GM03348 (cell line): Measurements from ENCODE around the gene MAP7.
"Not testable (repeated sequence)": the region's sequence is repeated elsewhere in the genome, so short reads cannot be mapped to it uniquely, and the experiment has no call there.

ENCODE experiments used
- DNase-seq: peaks from one replicate; pipeline ENCODE4 v3.0.0; 2012; ENCODE audit warnings: low spot score

Gene MAP7

DNA sequence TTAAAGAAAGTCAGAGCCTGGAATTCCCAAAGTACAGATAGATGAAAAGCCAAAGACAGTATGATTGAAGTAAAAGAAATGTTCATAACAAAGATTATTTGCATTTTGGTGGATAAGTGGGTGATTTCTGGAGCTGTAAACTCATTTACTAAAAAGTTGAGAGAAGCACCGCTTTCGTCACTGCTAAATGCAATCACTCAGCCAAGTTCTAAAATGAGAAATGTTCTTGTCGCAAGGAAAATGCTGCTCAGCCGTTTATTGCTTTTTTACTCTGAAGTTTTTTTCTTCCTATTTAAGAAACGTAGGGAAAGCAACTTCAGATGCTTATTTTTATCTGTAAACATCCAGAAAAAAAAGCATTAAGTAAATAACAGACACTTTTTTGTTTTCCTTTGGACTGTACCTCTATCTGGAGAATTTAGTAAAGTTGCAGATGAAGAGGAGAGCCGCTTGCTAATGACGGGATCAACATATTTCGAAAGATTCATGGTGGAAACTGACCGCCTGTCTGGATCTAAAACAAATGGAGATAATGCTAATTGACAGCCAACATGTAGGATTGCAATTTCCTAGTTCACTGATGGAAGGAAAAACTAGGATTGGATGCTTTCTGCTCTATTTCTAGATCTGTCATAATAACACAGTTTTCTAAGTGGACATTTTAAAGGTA, 166.8 kb downstream of the MAP7 start:
- DNase-seq = no peak

DNA sequence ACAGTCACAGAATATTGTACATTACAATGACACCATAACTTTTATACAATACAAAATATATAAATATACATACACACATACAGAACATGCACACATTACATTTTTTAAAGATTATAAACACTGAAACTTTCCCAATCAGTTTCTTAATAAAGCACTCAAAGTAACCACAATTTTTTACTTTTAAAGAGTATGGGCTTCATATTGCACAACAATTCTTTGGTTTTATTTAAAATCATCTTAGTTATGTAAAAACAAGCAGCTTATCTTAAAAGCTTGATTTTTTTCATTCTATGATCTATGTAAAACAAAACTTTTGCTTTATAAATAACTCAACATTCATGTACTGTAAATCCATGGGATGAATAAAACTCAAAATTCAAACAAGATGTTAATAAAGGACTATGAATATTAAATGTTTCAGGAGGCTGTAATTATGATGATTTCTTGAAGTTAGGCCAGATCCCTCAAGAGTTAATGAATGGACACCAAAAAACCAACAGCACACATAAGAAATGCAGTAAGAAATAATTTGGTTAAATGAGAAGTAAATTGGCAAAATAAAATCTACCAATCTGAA, 167.5 kb downstream of the MAP7 start:
- no peak for DNase-seq

GRCh38 chr6:136378888-136379287, 171.3 kb downstream of the MAP7 start:
- no peak for DNase-seq

DNA sequence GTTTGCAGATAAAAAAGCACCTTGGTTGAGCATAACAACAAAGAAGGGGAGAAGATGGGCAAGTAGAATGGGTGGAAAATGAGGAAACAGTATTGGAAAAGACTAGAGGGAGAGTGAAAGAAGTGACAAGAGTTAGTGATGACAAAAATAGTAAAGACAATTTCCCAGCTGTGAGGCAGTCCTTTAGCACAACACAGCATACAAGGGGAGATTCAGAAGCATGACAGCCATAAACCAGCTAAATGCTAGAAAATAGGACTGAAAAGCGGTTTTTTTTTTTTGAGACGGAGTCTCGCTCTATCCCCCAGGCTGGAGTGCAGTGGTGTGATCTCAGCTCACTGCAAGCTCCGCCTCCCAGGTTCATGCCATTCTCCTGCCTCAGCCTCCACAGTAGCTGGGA, 174.4 kb downstream of the MAP7 start:
- not testable (repeated sequence) for DNase-seq

- DNase-seq = no peak
Observed at GRCh38 chr6:136371959-136372358, 178.3 kb downstream of the MAP7 start.

DNA sequence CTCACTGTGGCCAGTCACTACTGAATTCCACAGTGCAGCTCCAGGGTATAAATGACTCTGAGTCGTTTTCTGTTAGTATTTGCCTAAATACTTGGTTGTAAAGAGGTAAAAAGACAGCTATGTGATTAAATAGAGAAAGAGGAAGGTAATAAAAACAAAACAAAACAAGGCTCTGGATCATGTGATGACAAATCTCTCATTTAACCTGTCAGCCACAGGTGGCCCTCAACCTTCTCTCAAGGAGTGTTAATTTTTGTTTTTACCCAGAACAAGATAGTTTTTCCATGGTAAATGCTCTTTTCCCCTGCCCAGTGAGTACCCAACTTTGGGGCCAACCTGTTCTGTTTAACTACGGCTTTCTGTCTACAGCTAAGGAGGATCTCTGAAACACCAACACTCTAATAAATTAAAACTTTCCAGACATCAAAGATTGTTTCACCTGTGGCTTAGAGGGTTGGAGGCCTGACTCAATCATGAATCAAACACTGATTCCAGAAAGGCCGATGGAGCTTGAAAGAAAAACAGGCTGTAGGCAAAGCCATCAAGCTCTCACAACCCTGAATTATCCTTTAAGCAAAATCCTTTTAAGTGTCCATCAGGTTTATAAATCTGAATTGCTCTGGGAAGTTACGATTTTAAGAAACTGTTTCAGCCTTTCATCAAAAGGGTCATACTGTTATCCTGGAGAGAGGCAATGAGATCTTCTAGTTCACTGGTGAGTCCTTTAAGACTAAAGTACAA, 179.1 kb downstream of the MAP7 start:
- DNase-seq = no peak

DNA sequence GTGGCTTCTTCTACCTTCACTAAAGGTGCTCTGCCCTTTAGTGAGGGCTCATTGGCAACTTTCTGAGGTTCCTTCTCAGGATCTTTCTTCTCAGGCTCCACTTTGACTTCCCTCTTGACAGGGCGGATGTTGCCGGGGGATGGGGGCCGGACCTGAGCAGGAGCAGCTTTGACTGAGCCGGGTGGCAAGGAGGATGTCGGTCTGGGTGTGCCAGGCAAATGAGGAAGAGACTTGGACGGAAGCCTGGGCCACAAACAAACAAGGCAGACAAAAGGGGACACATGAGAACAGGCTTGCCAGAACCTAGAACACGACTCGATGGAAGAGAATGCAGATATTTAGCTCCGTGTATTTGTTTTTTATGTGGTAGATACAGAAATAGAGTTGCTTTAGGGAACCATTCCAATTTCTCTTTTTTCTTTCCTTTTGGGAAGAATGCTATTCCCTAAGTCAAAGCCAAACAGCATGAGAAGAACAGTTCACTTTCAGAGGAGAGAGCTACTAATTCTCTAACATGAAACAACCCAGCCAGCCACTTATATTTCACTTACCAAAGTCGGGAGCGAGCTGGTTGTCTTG, 184.4 kb downstream of the MAP7 start:
- no peak for DNase-seq

GRCh38 chr6:136362421-136363356, 187.5 kb downstream of the MAP7 start:
- DNase-seq = no peak

GRCh38 chr6:136361787-136362186, 188.4 kb downstream of the MAP7 start:
- DNase-seq = no peak

DNA sequence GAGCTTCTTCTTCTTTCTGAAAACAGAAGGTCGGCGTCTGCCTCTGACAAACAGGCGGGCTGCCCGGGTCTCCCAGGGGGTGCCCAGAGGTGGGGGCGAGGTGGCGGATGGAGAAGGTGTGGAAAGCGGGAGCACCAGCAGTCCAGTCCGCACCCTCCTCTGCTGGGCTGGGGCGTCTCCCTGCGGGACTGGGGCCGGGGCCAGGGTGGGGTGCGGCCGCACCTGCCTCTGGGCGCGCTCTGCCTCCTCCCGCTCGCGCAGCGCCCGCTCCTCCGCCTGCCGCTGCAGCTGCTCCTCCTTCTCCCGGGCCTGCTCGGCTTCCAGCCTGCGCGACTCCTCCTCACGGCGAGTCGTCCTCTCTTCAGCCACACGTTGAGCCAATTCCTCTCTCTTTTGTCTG, 189.4 kb downstream of the MAP7 start:
- DNase-seq = no peak

GRCh38 chr6:136359851-136360250, 190.4 kb downstream of the MAP7 start:
- DNase-seq = no peak

- DNase-seq = no peak
Observed at GRCh38 chr6:136351518-136352110, 198.6 kb downstream of the MAP7 start.

DNA sequence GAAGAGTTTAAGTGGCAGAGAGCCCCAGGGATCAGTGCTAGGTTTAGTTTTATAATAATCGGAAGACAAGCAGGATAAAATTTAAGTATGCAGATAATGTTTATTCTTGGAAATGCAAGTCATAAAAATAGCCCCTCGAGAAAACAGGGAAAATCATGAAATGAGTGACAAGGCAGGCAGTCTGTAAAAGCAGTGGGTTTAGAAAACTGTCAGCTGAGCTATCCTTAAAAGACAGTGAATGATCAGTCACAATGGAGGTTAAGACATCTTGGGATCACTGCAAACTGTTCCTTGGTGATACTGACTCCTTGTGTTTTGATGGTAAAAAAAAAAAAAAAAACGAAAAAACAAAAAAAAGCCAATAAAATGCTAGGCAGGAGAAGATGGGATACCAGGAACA, 199.3 kb downstream of the MAP7 start:
- DNase-seq = no peak

GRCh38 chr6:136347847-136348246, 202.4 kb downstream of the MAP7 start:
- DNase-seq = no peak

DNA sequence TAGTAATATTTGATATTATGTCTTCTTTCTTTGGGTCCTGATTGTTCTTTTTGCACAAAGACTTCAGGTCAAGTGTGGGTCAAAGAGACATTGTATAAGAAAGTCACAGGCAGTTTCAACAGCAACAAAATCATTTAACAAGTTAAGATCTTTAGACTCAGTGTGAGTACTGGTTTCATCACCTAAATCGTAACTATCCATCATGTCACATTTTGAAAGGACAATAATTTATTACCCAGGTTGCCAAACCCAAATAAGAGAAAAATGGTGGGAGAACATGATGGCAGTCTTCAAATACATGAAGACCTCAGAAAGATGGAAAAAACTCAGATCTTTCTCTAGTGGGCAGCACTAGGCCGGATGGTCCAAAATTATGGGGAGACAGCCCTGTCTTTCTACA, 205.1 kb downstream of the MAP7 start:
- DNase-seq = no peak

GRCh38 chr6:136344420-136344819, 205.8 kb downstream of the MAP7 start:
- DNase-seq = no peak

DNA sequence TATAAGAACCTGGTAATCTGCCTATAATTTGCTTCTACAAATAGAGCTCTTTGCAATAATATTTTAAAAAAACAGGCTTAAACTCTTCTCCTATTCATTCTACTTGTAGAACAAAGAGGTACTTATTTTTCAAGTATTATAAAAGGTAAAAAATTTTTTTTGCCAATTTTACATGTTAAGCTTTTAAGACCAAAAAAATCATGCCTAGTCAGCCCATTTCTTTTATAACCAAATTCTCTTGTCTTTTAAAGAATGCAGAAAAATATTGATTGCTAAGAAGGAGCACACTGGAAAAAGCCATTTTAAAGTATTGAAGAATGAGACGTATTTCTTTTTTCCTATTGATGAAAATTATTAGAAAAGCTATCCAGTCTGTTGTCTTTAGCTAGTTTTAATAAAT, 206.5 kb downstream of the MAP7 start:
- no peak for DNase-seq

GRCh38 chr6:136343275-136343674, 206.9 kb downstream of the MAP7 start:
- DNase-seq = no peak

DNA sequence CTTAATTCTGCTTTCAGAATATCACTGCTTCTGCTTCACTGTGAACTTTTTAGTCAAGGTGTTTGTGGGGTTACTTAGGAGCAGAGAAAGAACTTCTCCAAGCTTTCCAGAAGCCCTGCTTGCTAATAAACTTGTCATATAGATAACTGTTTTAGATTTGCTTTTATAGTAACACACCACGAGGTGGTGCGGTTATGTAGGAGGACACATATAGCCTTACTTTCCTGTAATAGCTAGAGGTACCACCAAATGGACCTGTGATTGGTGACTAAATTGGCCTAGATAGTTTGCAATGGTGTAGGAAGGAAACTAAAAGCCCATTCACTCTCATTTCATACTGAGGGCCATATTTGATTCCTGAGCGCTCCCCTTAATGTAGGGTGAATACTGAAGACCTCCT, 208.3 kb downstream of the MAP7 start:
- DNase-seq = no peak

GRCh38 chr6:136341367-136341766, 208.9 kb downstream of the MAP7 start:
- DNase-seq = no peak

DNA sequence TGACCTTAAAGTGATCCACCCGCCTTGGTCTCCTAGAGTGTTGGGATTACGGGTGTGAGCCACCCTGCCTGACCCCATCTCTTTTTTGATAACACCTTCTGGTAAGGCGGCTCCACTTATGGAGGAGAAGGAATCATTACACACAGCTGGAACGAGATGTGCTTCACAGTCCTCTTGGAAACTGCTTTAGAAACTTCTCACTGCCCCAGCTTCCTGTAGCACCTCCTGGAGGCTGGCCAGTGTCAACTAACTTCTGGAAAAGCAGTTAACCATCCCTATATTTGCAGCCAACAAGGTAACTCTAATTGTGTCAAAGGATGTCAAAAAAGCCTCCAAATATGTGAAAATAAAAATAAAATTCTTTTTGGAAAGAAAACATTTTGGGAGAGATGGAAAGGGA, 211.7 kb downstream of the MAP7 start:
- DNase-seq = no peak

DNA sequence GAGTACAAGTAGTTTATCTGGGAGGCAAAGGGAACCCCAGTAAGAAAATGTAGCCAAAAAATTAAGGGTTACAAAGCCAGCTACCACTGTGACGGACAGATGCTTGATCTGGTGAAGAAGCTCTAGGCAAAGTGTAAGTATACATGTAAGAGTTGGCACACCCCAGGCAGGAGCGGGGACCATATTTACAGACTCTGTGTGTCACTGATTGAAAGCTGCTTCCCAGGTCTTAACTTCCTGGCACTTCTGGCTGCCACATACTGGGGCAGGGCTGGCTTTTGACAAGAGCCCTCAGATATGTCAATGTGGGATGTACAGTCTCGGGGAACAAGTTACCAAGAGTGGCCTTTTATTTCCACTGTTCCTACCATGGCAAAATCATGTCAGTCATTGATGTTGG, 212.6 kb downstream of the MAP7 start:
- DNase-seq = no peak
